Panc1 (cell line): ENCODE measurements around the gene UVSSA. TPM values are rescaled to one million over a fixed set of nuclear protein-coding genes. Genes with fewer than 3 reads are reported as not detected.

Experiments used
- ATAC-seq: fragments of 200-7000 bp; cut with Tn5 transposase; 2 replicates; pipeline ENCODE4 v1.9.1; 2020; ENCODE audit warnings: mild to moderate bottlenecking, moderate library complexity
- BruUV-seq: library from RNA; stranded (reverse); fragments of 400-500 nt; replicated peaks from 2 replicates; lab custom pipeline; 2021; lab: Mats Ljungman, UMichigan
- CTCF ChIA-PET: fragments of 300-600 bp; sonication (Branson Sonifier 250); formaldehyde crosslinking; loops from one replicate; lab custom pipeline; 2022; ENCODE audit warnings: antibody characterized with exemption; lab: Charles Lee
- POLR2A ChIA-PET: fragments of 300-600 bp; sonication (Branson Sonifier 250); formaldehyde crosslinking; loops from one replicate; lab custom pipeline; 2022; ENCODE audit warnings: antibody characterized with exemption; lab: Charles Lee
- DNase-seq: peaks from one replicate; pipeline ENCODE4 v3.0.0-alpha.2; 2010; ENCODE audit warnings: low read depth, low spot score
- H3K27ac ChIP-seq: 2 replicates; pipeline ENCODE4 v1.5.1; 2011; ENCODE audit warnings: mild to moderate bottlenecking, low read length, inconsistent platforms
- H3K27me3 ChIP-seq: fragments of 200-500 bp; sonication (Bioruptor generic); 2 replicates; pipeline ENCODE4 v1.6.0; 2014; ENCODE audit warnings: low read length, inconsistent platforms; ENCODE audit not compliant: control insufficient read depth, insufficient read depth
- H3K36me3 ChIP-seq: fragments of 200-500 bp; sonication (Bioruptor generic); 2 replicates; pipeline ENCODE4 v1.5.1; 2014; ENCODE audit warnings: inconsistent platforms, mild to moderate bottlenecking, low read length, moderate library complexity; ENCODE audit not compliant: control insufficient read depth, insufficient read depth
- H3K4me1 ChIP-seq: 2 replicates; pipeline ENCODE4 v1.5.1; 2011; ENCODE audit warnings: inconsistent platforms, mild to moderate bottlenecking, low read length, moderate library complexity; ENCODE audit not compliant: control insufficient read depth, insufficient read depth
- H3K4me3 ChIP-seq, 2 experiments: 2 replicates each; pipeline ENCODE4 v1.5.1; 2011 to 2012; ENCODE audit warnings: low read depth in 2 of 2, low read length in 2 of 2, mild to moderate bottlenecking in 2 of 2, inconsistent platforms in 1 of 2, moderate library complexity in 1 of 2
- H3K9me3 ChIP-seq: fragments of 200-500 bp; sonication (Bioruptor generic); 2 replicates; pipeline ENCODE4 v1.5.1; 2014; ENCODE audit warnings: low read depth, mild to moderate bottlenecking, inconsistent platforms, low read length, moderate library complexity; ENCODE audit not compliant: control insufficient read depth, insufficient read depth
- POLR2AphosphoS5 ChIP-seq: IDR thresholded peaks from 2 replicates; pipeline ENCODE4 v1.6.1; 2012; ENCODE audit warnings: mild to moderate bottlenecking, low read depth, low read length, moderate library complexity
- REST ChIP-seq, 2 experiments: IDR thresholded peaks; 2 replicates each; pipeline ENCODE4 v1.6.1; 2011 to 2012; ENCODE audit warnings: low read depth in 2 of 2, control low read depth in 1 of 2, low read length in 1 of 2, mild to moderate bottlenecking in 1 of 2, moderate library complexity in 1 of 2; ENCODE audit not compliant: insufficient read depth in 1 of 2
- SIN3A ChIP-seq: IDR thresholded peaks from 2 replicates; pipeline ENCODE4 v1.6.1; 2012; ENCODE audit warnings: low read depth, mild to moderate bottlenecking, low read length, moderate library complexity, borderline replicate concordance; ENCODE audit not compliant: insufficient read depth
- in situ Hi-C: cut with HindIII; loops from 2 replicates; pipeline ENCODE4 v1.10.0; 2016; ENCODE audit warnings: low sequenced_read_pairs, low pct_unique_long_range_greater_than_20kb
- intact Hi-C: fragments of 100-400 bp; cut with micrococcal nuclease; formaldehyde crosslinking; loops from one replicate; pipeline ENCODE4 v1.10.0; 2022; ENCODE audit not compliant: unreplicated experiment
- total RNA-seq: library from RNA; stranded (reverse); gene quantifications from one replicate; pipeline ENCODE4 v1.2.1, GENCODE V29; 2021; ENCODE audit not compliant: unreplicated experiment
- TF ChIP-seq, protein P1 (sequence below): fragments of 450-650 bp; IDR thresholded peaks from 2 replicates; pipeline ENCODE4 v1.5.1; 2017; ENCODE audit warnings: mild to moderate bottlenecking

UVSSA gene
- total RNA-seq, 1 experiment from 2014 or later, result 23.4 TPM

- ATAC-seq, result no peak
- intact Hi-C loops (no loop called here), in situ Hi-C loops (no loop called here)
- no TSS peak for BruUV-seq
- no peak for DNase-seq
- H3K27me3 ChIP-seq, result no peaks in the 10 kb centered on the region
- no peaks in the 10 kb centered on the region for H3K4me1 ChIP-seq
- ChIA-PET CTCF (no interaction called here), POLR2A (no interaction called here)
- no peaks in the 10 kb centered on the region for H3K9me3 ChIP-seq
- H3K4me3 ChIP-seq, result no peak overlapping the region
- no peaks in the 10 kb centered on the region for H3K36me3 ChIP-seq
- no peak overlapping the region for H3K27ac ChIP-seq
- TF ChIP-seq REST (IDR thresholded peaks at IDR 0.05; ENCODE audit: insufficient read depth in 1 of 2, low read depth in 2 of 2, low read length in 1 of 2) (no peak), SIN3A (no peak)
These were observed 16.5 kb downstream of the UVSSA start for GRCh38 chr4:1363513-1363912.

- intact Hi-C loops (no loop called here), in situ Hi-C loops (no loop called here)
- DNase-seq (no peak), ATAC-seq (no peak)
- Histone ChIP-seq H3K9me3 (no peaks in the 10 kb centered on the region), H3K36me3 (no peaks in the 10 kb centered on the region), H3K27me3 (no peaks in the 10 kb centered on the region), H3K4me3 (no peak overlapping the region), H3K4me1 (no peaks in the 10 kb centered on the region), H3K27ac (no peak overlapping the region)
- ChIA-PET POLR2A (no interaction called here), CTCF (no interaction called here)
- TF ChIP-seq SIN3A (no peak), REST (IDR thresholded peaks at IDR 0.05; ENCODE audit: insufficient read depth in 1 of 2, low read depth in 2 of 2, low read length in 1 of 2) (no peak), POLR2AphosphoS5 (no peak)
- TF ChIP-seq, protein P1, sequence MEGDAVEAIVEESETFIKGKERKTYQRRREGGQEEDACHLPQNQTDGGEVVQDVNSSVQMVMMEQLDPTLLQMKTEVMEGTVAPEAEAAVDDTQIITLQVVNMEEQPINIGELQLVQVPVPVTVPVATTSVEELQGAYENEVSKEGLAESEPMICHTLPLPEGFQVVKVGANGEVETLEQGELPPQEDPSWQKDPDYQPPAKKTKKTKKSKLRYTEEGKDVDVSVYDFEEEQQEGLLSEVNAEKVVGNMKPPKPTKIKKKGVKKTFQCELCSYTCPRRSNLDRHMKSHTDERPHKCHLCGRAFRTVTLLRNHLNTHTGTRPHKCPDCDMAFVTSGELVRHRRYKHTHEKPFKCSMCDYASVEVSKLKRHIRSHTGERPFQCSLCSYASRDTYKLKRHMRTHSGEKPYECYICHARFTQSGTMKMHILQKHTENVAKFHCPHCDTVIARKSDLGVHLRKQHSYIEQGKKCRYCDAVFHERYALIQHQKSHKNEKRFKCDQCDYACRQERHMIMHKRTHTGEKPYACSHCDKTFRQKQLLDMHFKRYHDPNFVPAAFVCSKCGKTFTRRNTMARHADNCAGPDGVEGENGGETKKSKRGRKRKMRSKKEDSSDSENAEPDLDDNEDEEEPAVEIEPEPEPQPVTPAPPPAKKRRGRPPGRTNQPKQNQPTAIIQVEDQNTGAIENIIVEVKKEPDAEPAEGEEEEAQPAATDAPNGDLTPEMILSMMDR, result no peak
- no TSS peak for BruUV-seq
These were observed 17.2 kb downstream of the UVSSA start for GRCh38 chr4:1364217-1364616.
